ENCODE data around the gene SVEP1.

Gene SVEP1

DNA sequence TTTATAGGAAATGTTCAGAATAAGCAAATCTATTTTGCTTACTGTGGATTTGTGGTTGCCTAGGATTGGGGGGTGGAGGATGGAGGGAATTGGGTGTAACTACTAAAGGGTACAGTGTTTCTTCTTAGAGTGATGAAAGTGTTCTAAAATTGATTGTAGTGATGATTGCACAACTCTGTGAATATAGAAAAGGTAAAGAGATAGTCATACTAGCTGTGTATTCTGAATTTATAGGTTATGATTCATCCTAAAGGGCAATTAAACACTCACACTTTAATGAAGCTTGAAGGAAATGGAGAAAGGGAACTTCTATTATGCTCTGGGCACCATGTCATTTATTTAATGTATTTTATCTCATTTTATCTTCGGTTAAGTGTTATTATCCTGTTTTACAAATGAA is 251.8 kb downstream of the SVEP1 start:
- DNase-seq = no peak

DNA sequence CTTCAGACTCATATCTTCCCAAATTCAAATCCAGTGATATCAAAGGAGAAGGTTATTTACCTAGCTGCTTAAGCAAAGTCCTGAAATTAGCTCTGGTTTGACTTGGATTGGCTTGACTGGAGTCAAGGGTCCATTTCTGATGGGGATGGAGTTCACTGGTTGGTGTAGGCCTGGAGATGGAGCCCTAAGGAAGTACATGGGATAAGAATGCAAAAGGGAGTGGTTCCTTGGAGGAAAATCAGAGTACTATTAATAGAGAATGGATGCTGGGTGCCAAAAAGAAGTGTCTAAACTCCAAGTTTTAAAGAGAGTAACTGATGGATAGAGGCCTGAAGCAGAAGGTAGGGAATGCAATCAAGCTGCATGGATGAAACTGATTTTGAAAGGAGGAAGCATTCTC is 255.7 kb downstream of the SVEP1 start:
- DNase-seq = no peak

DNA sequence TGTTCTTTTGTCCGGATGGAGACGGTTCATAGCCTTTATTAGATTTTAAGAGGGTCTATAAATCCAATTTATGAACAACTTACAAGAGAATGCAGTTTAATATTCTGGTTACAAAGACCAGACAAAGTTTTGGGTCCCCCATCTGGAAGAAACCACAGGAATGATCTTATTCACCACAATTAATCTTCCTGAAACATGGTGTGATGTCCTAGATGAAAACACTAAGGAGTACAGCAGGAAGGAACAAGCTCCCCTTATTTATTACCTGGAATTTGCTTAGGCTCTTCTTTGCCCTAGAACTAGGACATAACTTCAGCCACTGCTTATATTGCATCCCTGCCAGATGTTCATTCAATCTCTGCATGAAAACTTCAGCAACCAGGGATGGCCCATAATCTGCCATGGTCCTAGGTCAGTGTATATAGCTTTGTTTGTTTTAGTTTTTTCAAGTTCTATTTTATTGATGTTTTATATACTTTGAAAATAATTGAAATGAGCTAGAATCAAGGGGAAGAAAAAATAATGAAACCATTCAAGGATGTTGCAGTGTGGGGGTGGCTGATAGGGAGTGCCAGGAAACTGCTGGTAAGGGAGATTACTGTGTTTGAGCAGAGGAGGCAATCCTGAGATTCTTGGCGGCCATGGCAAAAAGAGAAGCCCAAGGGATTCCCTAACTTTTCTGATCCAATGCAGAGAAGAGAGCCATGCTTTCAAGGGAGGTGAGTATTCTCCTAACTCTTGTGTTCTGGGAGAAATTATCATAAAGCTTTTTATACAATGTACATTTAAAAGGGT is 258.7 kb downstream of the SVEP1 start:
- DNase-seq = no peak

DNA sequence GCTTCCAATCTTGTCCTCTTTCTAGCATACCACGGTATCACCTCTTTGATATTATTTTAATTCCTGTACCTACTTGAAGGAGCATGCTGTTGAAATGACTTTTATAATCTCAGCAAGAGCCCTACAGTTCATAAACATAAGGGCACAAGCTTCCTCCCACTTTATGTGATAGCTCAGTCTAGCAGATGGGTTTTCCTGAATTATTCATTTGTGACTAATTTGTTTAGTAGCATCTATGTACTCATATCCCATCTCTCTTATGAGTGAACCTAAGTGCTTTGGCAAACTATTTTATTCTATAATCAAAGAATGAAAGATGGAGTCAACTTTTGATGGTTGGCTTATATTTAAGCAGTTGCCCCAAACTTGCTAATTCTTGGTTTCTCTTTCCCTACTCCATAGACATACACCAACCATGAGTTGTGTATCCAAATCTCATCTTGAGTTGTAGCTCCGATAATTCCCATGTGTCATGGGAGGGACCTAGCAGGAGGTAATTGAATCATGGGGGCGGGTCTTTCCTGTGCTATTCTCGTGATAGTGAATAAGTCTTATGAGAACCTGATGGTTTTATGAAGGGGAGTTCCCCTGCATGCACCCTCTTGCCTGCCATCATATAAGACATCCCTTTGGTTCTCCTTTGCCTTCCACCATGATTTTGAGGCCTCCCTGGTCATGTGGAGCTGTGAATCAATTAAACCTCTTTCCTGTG is 259.6 kb downstream of the SVEP1 start:
- no peak for DNase-seq

DNA sequence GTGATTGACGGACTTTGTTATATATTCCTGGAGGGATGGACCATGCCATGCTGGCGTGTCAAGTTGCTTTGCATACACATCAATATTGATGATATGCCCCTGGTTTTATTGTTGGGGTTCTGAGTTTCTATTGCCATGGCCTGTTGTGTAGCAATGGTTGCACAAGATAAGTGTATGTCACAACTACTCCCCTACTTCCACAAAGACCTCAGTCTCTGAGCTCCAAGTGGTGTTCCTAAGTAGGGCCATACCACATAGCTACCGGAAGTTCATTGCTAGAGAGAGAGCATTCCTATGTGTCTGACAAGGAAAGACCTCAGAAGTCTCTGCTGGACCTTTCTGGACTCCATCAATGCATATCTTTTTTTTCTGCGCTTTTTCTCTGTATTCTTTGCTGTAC is 261.6 kb downstream of the SVEP1 start:
- no peak for DNase-seq

DNA sequence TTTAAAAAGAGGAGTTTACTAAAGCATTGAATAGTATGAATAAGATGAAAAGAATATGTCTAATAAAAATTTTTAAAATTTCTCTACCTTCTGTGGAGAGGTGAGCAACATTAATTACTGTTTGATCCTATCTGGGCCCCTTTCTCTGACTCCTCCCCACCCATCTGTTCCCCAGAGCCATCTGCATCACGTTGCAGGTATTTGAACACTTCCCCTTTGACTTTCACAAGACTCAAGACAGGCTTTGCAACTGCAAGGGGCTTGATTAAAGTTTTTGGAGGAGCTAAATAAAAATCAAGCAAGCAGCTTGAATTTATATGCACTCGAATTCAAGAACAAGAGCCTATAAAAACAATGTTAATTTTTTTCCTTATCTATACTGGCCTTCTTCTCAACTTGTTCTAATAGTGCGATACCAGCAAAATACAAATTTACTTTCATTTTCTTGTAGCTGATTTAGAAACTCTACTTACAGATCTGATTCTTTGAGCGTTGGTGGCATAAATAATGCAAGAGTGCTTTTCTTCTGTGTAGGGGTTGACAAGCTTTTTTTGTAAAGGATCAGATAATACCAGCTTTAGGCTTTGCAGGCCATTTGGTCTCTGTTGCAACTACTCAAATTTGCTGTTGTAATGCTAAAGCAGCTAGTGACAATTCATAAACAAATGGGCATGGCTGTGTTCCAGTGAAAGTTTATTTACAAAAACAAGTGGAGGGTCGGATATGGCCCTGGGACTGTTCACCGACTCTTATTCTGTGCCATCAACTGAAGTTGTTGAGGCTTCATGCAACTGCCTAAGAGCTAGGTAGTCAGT is 263.1 kb downstream of the SVEP1 start:
- DNase-seq = no peak

Data from hypothalamus (tissue), 51 donors.